ENCODE results near the gene MSL3.

MSL3 gene

DNA sequence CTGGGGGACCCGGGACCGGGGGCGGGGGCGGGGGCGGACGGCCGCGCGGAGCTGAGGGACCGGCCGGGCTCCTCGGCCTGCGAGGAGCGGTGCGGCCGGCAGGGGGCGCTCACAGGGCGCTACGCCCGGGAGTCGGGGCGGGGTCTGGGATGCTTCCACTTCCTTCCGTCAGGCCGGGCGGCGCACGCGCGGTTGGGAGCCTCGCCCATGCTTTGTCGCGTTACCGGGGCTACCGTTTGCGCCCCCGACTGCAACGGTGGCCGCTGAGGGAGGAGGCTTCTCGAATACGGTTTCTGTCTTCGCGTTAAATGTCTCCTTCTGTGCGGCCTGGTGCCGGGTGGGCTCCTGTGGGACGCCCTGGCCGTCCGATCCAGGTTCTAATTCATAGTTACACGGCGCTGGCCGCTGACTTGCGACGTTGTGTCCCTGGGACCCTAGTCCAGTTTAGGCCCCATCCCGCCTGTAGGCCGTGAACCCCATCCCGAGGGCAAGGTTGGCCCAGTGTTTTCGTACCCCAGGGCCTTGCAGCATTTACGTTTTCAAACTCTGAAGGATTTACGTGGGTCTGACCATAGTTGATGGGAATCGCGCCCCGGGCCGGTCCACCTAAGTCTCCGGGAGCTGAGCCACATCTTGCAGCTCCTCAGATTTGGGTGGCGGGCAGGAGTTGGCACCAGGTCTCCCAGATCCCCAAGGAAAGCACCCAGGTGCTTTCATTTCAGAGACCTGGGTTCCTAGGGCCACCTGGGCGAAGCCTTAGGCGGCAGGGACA, 549 bp downstream of the MSL3 start:
- ChIA-PET CTCF (no interaction called here), POLR2A (ENCODE audit: low non-redundant PET) (interaction anchor here (0.7 kb wide), 1 partner anchor 1977 kb away, joined by 3 read pairs; no protein-coding TSS in a partner anchor)
- DNase-seq (ENCODE audit: low spot score), result peak; percentile 58
- TF ChIP-seq, protein P1, sequence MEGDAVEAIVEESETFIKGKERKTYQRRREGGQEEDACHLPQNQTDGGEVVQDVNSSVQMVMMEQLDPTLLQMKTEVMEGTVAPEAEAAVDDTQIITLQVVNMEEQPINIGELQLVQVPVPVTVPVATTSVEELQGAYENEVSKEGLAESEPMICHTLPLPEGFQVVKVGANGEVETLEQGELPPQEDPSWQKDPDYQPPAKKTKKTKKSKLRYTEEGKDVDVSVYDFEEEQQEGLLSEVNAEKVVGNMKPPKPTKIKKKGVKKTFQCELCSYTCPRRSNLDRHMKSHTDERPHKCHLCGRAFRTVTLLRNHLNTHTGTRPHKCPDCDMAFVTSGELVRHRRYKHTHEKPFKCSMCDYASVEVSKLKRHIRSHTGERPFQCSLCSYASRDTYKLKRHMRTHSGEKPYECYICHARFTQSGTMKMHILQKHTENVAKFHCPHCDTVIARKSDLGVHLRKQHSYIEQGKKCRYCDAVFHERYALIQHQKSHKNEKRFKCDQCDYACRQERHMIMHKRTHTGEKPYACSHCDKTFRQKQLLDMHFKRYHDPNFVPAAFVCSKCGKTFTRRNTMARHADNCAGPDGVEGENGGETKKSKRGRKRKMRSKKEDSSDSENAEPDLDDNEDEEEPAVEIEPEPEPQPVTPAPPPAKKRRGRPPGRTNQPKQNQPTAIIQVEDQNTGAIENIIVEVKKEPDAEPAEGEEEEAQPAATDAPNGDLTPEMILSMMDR (conservative IDR thresholded peaks at IDR 0.05; ENCODE audit: low read depth), result peak; percentile 71
- peak overlapping the region; percentile 86 for H3K27ac ChIP-seq

DNA sequence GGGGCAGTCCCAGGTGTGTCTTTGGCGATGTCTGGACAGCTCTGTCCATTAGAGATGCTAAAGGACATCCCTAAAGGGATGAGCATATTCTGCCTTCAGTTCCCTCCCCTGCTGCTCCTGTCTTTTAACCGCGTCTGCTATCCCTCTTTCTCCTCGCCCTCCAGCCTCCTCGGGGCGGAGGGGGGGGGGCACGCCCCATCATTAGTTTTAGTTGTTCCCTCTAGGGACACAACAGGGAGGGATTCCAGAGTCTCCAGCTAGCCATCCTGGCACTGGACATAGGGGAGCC, 1.1 kb downstream of the MSL3 start:
- ChIA-PET POLR2A (ENCODE audit: low non-redundant PET) (interaction anchor here (0.7 kb wide), 1 partner anchor 1977 kb away, joined by 3 read pairs; no protein-coding TSS in a partner anchor), CTCF (no interaction called here)
- DNase-seq (ENCODE audit: low spot score), result no peak
- TF ChIP-seq, protein P1 (conservative IDR thresholded peaks at IDR 0.05; ENCODE audit: low read depth), result no peak
- H3K27ac ChIP-seq, result peak overlapping the region; percentile 86

DNA sequence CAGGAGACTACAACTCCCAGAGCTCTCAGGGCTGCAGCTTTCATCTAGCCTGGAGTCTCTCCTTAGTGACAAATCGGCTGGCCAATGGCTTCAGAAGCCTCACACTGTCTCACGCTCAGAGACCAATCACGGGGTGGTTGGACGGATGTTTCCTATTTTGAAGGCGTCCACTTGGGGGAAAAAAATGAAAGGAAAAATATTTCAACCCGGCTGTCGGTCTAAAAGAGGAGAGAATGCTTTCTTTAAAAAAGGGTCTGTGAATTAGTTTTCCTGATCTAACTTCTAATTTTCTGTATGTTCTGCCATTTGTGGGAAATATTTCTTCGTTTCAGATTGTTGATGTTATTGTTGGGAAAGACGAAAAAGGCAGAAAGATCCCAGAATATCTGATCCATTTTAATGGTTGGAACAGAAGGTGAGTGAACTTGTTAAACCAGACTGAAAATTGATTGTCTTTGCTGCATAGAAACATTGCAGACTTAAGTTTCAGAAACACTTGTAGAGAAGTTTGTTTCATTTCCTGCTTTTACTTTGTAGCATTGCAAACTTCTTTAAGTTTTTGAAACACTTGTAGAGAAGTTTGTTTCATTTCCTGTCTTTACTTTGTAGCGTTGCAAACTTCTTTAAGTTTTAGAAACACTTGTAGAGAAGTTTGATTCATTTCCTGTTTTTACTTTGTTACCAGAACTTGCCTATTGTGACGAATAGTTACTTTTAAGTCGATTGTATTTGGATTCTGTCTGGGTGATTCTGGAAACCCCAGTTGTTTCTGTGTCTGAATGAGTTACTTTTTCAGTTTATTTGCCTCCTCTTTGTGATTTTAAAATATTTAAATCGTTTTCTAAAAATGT, 1.6 kb downstream of the MSL3 start:
- ChIA-PET CTCF (no interaction called here), POLR2A (ENCODE audit: low non-redundant PET) (no interaction called here)
- peak overlapping the region; percentile 86 for H3K27ac ChIP-seq
- DNase-seq (ENCODE audit: low spot score), result peak; percentile 85
- TF ChIP-seq, protein P1 (conservative IDR thresholded peaks at IDR 0.05; ENCODE audit: low read depth), result no peak

DNA sequence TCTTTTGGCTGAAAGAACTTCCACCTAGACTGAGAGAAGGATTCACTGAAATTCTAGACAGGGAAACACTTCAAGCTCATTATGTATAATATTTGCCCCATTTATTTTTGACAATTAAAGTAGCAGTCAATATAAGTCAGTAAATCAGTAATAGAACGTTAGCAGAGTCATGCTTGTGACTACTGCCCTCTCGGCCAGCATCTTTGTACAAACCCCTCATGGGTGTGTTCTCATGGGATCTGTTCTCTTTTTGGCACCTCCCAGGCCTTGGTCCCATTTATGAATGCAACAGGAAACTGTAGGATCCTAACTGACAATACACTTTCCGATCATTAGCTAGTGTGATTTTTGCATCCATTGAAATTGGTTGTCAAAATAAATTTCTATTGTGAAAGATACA, 2.9 kb downstream of the MSL3 start:
- CTCF ChIA-PET, result no interaction called here
- H3K27ac ChIP-seq, result no peak overlapping the region
- POLR2A ChIA-PET (ENCODE audit: low non-redundant PET), result no interaction called here
- TF ChIP-seq, protein P1 (conservative IDR thresholded peaks at IDR 0.05; ENCODE audit: low read depth), result no peak
- DNase-seq (ENCODE audit: low spot score), result no peak

DNA sequence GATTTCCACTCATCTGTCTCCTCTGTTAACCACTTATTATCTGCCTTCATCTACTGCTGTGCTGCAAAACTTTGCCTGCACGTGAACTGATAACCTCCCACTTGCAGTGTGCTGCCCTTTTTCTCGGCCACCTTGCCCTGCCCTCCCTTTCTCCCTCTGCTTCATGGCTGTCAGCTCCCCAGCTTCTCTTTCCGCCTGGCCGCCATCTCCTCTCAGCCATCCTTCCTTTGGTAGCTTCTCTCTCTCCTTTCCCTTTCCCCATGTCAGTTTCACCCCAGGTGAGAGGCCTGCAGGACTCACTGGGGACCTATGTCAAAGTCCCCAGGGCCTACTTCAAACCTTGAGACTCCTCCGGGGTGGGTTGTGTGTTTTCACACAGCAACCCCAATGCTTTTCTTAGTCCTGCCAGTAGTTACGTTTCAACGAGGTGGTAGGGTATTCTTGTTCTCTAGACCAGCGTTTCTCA, 6.6 kb downstream of the MSL3 start:
- TF ChIP-seq, protein P1 (conservative IDR thresholded peaks at IDR 0.05; ENCODE audit: low read depth), result no peak
- CTCF ChIA-PET, result no interaction called here
- H3K27ac ChIP-seq, result no peak overlapping the region
- POLR2A ChIA-PET (ENCODE audit: low non-redundant PET), result no interaction called here
- no peak for DNase-seq (ENCODE audit: low spot score)

DNA sequence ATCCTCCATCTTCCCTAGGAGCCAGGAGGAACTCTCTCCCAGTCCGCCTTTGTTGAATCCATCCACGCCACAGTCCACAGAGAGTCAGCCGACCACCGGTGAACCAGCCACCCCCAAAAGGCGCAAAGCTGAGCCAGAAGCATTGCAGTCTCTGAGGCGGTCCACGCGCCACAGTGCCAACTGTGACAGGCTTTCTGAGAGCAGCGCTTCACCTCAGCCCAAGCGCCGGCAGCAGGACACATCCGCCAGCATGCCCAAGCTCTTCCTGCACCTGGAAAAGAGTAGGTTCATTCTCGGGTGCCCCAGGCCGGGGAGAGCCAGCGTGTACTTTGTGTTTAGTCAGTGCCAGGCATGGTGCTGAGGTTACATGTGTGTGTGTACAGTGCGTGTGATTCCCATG, 7.4 kb downstream of the MSL3 start:
- DNase-seq (ENCODE audit: low spot score), result no peak
- CTCF ChIA-PET, result no interaction called here
- no peak overlapping the region for H3K27ac ChIP-seq
- POLR2A ChIA-PET (ENCODE audit: low non-redundant PET), result no interaction called here
- TF ChIP-seq, protein P1 (conservative IDR thresholded peaks at IDR 0.05; ENCODE audit: low read depth), result no peak
